DOHH2 (cell line): ENCODE measurements around the gene SPR.

Source experiments
- H3F3A ChIP-seq: fragments of 200-600 bp; sonication (generic), shearing (Covaris generic); 2 replicates; pipeline ENCODE4 v1.6.0; 2016; ENCODE audit warnings: antibody characterized with exemption, mild to moderate bottlenecking; ENCODE audit not compliant: control insufficient read depth, insufficient read depth
- H3K27ac ChIP-seq: fragments of 200-600 bp; sonication (generic); 2 replicates; pipeline ENCODE4 v1.5.1; 2014; ENCODE audit warnings: low read depth, mild to moderate bottlenecking, low read length, moderate library complexity
- H3K27me3 ChIP-seq: fragments of 200-600 bp; sonication (generic); 2 replicates; pipeline ENCODE4 v1.6.1; 2014; ENCODE audit warnings: mild to moderate bottlenecking, low read length, mixed read lengths; ENCODE audit not compliant: control insufficient read depth
- H3K36me3 ChIP-seq: fragments of 200-600 bp; sonication (generic); 2 replicates; pipeline ENCODE4 v1.6.1; 2014; ENCODE audit warnings: mild to moderate bottlenecking, low read length, moderate library complexity, mixed read lengths; ENCODE audit not compliant: control insufficient read depth
- H3K4me1 ChIP-seq: fragments of 200-600 bp; sonication (generic); 2 replicates; pipeline ENCODE4 v1.6.1; 2014; ENCODE audit warnings: mild to moderate bottlenecking, low read length, mixed read lengths; ENCODE audit not compliant: control insufficient read depth
- H3K4me2 ChIP-seq: fragments of 200-600 bp; sonication (generic); 2 replicates; pipeline ENCODE4 v1.6.0; 2014; ENCODE audit warnings: mild to moderate bottlenecking, low read length, moderate library complexity
- H3K4me3 ChIP-seq: fragments of 200-600 bp; sonication (generic); 2 replicates; pipeline ENCODE4 v1.5.1; 2014; ENCODE audit warnings: mild to moderate bottlenecking, low read length, mixed read lengths
- H3K79me2 ChIP-seq: fragments of 200-600 bp; sonication (generic); 2 replicates; pipeline ENCODE4 v1.6.1; 2014; ENCODE audit warnings: mild to moderate bottlenecking, low read length, mixed read lengths; ENCODE audit not compliant: control insufficient read depth
- H3K9me2 ChIP-seq: fragments of 200-600 bp; sonication (generic); replicated peaks from 2 replicates; pipeline ENCODE4 v1.6.1; 2014; ENCODE audit warnings: mild to moderate bottlenecking, low read length, mixed read lengths; ENCODE audit not compliant: control insufficient read depth
- H3K9me3 ChIP-seq: fragments of 200-600 bp; sonication (generic); 2 replicates; pipeline ENCODE4 v1.6.1; 2014; ENCODE audit warnings: antibody characterized with exemption, low read length, mixed read lengths; ENCODE audit not compliant: control insufficient read depth, insufficient read depth
- H4K20me1 ChIP-seq: fragments of 200-600 bp; sonication (generic); 2 replicates; pipeline ENCODE4 v1.6.0; 2014; ENCODE audit warnings: low read depth, mild to moderate bottlenecking, antibody characterized with exemption, low read length, moderate library complexity; ENCODE audit not compliant: control insufficient read depth, insufficient read depth
- EZH2phosphoT487 ChIP-seq: fragments of 200-600 bp; sonication (generic); IDR thresholded peaks from 2 replicates; pipeline ENCODE4 v1.6.1; 2017; ENCODE audit warnings: borderline replicate concordance, mild to moderate bottlenecking, antibody characterized with exemption, low read length, moderate library complexity, mixed read lengths
- TF ChIP-seq, protein P1 (sequence below): fragments of 200-600 bp; sonication (generic); IDR thresholded peaks from one replicate; pipeline ENCODE4 v1.5.1; 2014; ENCODE audit warnings: antibody characterized with exemption, mild to moderate bottlenecking, low read depth, low read length; ENCODE audit not compliant: poor library complexity, severe bottlenecking

The SPR gene

DNA sequence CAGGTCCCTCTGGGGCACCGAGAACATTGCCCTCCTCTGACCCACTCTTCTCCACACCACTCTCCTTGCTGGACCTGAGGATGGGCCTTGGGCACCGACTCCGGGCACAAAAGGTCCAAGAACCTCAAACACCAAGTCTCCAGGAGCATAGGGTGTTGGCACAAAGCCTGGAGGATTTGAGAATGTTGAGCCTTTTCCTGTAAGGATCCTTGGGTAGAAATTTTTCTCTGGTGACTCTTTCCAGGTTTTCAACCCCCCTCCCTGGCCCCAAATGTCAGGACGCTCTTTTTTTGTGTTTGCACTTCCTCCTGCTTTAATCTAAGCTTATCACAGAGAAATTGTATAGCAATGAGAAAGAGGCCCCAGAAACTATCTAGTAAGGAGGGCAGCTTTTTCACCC, 9.2 kb downstream of the SPR start:
- Histone ChIP-seq H3K9me2 (no peaks in the 10 kb centered on the region), H3K27me3 (peaks cover 27% of the 10 kb centered on the region), H3F3A (no peaks in the 10 kb centered on the region), H3K27ac (no peak overlapping the region), H3K4me3 (no peak overlapping the region), H3K4me1 (peaks cover 7% of the 10 kb centered on the region; the same call in 1 of the 2 replicates), H3K36me3 (no peaks in the 10 kb centered on the region), H3K4me2 (no peak overlapping the region), H4K20me1 (no peaks in the 10 kb centered on the region), H3K79me2 (no peaks in the 10 kb centered on the region), H3K9me3 (no peaks in the 10 kb centered on the region)
- no peak for TF ChIP-seq EZH2phosphoT487

DNA sequence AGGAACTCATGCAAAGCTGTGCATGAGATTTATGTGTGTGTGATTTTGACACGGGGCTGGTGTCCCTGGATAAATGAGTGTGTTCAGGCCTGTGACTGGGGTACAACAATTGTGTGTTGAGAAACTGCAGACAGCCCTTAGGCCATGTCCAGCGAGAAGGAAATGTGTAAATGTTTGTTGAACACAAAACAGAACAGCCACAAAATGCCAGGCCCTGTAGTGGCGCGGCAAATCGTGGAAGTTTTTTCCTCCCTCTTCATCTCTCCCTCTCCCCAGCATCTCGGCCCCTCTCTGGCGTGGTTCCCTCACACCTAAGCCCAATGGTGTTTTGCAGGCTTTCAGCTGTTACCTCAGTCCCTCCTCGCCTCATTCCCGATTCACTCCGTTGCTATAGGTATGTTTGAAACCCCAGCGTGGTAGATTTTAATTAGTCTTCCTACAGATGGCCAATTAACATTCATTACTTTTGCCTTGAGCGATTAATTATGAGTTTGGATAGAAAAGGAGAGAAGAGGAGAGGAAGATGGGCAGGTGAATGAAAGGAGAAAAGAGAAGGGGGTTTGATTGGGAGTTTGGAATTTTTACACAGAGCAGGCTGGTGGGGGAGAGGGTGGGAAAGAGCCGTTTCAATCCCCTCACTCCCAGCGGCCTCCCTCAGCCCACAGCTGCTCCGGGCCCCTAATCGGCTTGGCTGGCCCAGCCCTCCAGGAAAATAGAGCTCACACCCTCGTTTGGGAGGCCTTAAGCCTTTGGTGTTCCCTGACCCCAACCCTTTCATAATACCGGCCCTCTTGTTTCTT, 10.8 kb downstream of the SPR start:
- Histone ChIP-seq H3K9me2 (no peaks in the 10 kb centered on the region), H3K4me2 (no peak overlapping the region), H3K27ac (no peak overlapping the region), H3K4me1 (peaks cover 7% of the 10 kb centered on the region; the same call in 1 of the 2 replicates), H3K79me2 (no peaks in the 10 kb centered on the region), H3K27me3 (peaks cover 37% of the 10 kb centered on the region), H3F3A (no peaks in the 10 kb centered on the region), H4K20me1 (no peaks in the 10 kb centered on the region), H3K36me3 (no peaks in the 10 kb centered on the region), H3K9me3 (no peaks in the 10 kb centered on the region), H3K4me3 (no peak overlapping the region)
- TF ChIP-seq, protein P1, sequence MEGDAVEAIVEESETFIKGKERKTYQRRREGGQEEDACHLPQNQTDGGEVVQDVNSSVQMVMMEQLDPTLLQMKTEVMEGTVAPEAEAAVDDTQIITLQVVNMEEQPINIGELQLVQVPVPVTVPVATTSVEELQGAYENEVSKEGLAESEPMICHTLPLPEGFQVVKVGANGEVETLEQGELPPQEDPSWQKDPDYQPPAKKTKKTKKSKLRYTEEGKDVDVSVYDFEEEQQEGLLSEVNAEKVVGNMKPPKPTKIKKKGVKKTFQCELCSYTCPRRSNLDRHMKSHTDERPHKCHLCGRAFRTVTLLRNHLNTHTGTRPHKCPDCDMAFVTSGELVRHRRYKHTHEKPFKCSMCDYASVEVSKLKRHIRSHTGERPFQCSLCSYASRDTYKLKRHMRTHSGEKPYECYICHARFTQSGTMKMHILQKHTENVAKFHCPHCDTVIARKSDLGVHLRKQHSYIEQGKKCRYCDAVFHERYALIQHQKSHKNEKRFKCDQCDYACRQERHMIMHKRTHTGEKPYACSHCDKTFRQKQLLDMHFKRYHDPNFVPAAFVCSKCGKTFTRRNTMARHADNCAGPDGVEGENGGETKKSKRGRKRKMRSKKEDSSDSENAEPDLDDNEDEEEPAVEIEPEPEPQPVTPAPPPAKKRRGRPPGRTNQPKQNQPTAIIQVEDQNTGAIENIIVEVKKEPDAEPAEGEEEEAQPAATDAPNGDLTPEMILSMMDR: no peak
- no peak for TF ChIP-seq EZH2phosphoT487

DNA sequence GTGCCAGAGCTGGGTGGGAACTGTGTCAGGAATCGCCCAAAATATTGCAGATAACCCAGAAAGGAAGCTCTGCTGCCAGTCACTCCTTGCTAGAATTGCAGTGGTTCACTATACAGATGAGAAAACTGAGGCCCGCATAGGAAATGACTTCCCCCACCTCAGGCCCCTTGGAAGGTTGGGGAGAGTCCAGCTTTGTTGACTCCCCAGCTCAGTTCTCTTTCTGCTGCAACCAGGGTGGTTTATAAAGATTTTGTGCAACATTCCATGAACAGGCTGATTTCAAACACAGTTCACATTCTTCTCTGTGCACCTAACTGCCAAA, 11.3 kb downstream of the SPR start:
- no peaks in the 10 kb centered on the region for H3K9me2 ChIP-seq
- H3K79me2 ChIP-seq: no peaks in the 10 kb centered on the region
- H4K20me1 ChIP-seq: no peaks in the 10 kb centered on the region
- no peak overlapping the region for H3K4me3 ChIP-seq
- peaks cover 7% of the 10 kb centered on the region; the same call in 1 of the 2 replicates for H3K4me1 ChIP-seq
- H3F3A ChIP-seq: no peaks in the 10 kb centered on the region
- no peak for TF ChIP-seq EZH2phosphoT487
- TF ChIP-seq, protein P1: no peak
- no peak overlapping the region for H3K27ac ChIP-seq
- no peaks in the 10 kb centered on the region for H3K9me3 ChIP-seq
- H3K27me3 ChIP-seq: peaks cover 42% of the 10 kb centered on the region
- no peak overlapping the region for H3K4me2 ChIP-seq
- H3K36me3 ChIP-seq: no peaks in the 10 kb centered on the region

DNA sequence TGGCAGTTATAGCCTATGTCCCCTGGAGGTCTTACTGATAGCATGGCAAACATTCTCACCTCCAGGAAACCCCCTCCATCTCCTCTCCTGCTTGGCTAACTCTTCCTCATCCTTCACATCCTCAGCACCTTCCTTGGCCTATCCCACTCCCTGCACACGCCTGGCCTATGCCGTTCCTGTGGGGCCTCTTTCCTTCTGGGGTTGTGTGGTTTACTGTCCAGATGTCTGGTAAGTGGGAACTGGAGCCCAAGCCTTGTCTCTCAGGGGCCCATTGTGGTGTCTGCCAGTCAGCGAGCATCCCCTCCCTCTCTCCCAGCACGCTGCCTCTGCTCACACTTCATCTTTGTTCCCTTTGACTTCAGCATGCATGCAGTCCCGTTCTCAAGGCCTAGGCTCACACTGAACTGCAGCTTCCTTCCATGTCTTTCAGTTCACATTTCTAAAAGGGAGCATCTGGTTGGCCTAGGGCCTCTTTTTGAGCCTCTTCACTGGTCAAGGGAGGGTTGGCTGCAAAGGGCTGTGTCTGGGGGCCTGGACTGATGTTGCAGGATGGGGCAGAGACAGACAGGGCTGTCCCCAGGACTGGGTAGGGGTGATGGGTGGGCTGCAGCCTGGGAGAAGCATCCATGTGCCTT, 13.1 kb downstream of the SPR start:
- Histone ChIP-seq H3K36me3 (no peaks in the 10 kb centered on the region), H3K9me3 (no peaks in the 10 kb centered on the region), H3K27ac (no peak overlapping the region), H3K79me2 (no peaks in the 10 kb centered on the region), H4K20me1 (no peaks in the 10 kb centered on the region), H3K9me2 (no peaks in the 10 kb centered on the region), H3F3A (no peaks in the 10 kb centered on the region), H3K27me3 (peaks cover 36% of the 10 kb centered on the region), H3K4me2 (no peak overlapping the region), H3K4me3 (no peak overlapping the region), H3K4me1 (no peaks in the 10 kb centered on the region)
- TF ChIP-seq, protein P1: no peak
- no peak for TF ChIP-seq EZH2phosphoT487
